HG03575 (cell line): ENCODE data around the gene TSTD2.
"Not testable (repeated sequence)": the region's sequence is repeated elsewhere in the genome, so short reads cannot be mapped to it uniquely, and the experiment has no call there.

Experiments used
- ATAC-seq: cut with Tn5 transposase; IDR thresholded peaks from one replicate; pipeline ENCODE4 v1.9.1; 2021; ENCODE audit not compliant: unreplicated experiment, insufficient number of reproducible peaks, low FRiP score; ENCODE audit errors: extremely low read depth

TSTD2 gene

DNA sequence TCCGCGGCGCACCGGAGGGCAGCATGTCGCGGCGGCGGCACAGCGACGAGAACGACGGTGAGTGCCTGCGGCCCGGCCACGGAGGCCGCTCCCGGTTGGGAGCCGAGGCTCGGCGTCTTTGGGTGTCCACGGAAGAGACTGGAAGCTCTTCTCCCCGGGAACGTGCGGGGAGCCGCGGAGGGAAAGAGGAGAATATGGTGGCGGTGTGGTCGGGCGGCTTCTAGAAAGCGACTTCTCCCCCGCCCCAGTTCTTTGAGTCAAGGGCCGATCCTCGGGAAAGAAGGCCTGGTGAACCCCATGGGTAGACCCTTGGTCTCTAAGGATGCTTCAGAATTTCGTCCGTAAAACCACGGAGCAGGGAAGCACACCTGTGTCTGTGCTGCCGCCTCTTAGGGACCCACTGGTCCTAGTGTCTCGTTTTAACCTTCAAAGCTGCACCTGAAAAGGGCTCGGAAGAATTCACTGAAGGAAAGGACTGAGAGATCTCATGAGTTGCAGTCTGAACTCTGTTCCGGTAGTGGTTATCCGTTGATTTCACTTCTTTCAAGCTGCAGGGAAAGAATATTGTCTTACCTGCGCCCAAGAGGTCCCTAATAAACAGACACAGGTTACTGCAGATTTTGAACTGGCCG lies 807 bp upstream of the TSTD2 start:
- ATAC-seq = no peak

GRCh38 chr9:97632248-97632984 lies 752 bp downstream of the TSTD2 start:
- ATAC-seq = no peak

- ATAC-seq = no peak
Measured at GRCh38 chr9:97630591-97630990, 2.6 kb downstream of the TSTD2 start.

DNA sequence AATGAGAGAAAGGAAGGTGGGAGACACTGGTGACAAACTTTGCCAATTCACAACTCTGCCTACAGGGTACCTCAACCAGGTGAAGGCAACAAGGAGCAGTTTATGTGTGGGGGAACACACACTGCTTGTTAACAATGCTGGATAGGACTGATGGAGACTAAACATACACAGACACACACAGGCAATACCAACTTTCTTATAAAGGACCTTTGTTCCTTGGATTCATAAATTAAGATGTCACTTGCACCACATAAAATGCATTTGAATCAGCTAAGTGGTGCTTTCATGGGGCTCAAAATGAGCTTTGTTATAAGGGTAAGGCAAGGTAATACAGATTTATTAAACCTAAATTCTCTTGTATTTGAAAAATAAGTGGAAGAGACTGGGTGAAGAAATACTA lies 4.0 kb downstream of the TSTD2 start:
- no peak for ATAC-seq

DNA sequence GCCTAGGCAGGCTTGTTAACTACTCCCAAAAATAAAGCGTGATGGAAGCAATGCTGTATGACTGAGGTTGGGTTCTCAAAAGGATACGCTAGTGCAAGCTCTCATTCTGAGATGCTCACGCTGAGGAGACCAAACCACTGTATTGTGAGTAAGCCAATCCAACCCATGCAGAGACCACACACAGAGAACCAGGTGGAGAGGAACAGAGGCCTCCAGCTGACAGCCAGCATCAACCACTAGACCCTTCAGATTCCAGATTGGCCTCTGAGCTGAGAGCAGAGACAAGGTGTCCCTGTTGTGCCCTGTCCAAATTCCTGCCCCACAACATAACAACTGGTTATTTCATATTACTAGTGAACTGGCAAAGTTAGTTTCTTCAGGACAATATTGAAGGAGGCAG lies 4.5 kb downstream of the TSTD2 start:
- no peak for ATAC-seq

DNA sequence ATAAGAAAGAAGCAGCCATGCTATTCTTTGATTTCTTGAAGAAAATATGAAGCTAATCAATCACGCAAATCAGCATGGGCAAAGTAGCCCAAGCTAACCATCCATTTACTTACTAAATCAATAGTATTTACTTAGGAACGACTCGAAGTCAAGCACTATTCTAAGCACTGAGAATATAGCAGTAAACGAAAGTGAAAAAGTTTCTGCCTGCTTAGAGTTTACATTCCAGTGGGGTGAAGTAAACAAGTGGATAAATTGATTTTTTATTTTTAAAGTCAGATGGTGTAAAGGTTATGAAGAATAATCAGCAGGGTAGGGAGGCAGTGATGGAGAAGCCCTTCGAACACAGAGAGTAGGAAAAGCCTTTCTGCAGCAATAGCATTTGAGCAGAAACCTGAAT lies 5.5 kb downstream of the TSTD2 start:
- ATAC-seq = no peak

- no peak for ATAC-seq
Measured at GRCh38 chr9:97625620-97626019, 7.5 kb downstream of the TSTD2 start.

DNA sequence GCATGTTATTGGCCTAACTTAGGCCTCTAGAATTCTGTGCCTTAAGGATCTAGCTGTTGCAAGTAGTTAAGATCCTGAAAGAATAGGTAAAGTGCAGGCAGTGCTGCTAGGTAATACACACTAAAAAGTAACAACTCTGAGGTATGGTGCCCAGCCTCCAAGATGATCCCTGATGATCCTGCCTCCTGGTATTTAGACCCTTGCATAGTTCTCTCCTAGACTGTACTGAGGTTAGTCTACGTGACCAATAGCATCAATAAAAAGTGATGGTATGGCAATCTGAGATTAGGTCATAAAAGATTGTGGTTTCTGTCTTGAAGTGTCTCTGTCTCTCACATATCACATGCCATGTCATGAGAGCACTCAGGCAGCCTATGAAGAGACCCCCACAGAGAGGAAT lies 9.2 kb downstream of the TSTD2 start:
- no peak for ATAC-seq

GRCh38 chr9:97622483-97622882 lies 10.7 kb downstream of the TSTD2 start:
- not testable (repeated sequence) for ATAC-seq

- not testable (repeated sequence) for ATAC-seq
Measured at GRCh38 chr9:97620063-97620462, 13.1 kb downstream of the TSTD2 start.

- ATAC-seq = no peak
Measured at GRCh38 chr9:97617939-97618416, 15.2 kb downstream of the TSTD2 start.

GRCh38 chr9:97615439-97616072 lies 17.6 kb downstream of the TSTD2 start:
- ATAC-seq = no peak

DNA sequence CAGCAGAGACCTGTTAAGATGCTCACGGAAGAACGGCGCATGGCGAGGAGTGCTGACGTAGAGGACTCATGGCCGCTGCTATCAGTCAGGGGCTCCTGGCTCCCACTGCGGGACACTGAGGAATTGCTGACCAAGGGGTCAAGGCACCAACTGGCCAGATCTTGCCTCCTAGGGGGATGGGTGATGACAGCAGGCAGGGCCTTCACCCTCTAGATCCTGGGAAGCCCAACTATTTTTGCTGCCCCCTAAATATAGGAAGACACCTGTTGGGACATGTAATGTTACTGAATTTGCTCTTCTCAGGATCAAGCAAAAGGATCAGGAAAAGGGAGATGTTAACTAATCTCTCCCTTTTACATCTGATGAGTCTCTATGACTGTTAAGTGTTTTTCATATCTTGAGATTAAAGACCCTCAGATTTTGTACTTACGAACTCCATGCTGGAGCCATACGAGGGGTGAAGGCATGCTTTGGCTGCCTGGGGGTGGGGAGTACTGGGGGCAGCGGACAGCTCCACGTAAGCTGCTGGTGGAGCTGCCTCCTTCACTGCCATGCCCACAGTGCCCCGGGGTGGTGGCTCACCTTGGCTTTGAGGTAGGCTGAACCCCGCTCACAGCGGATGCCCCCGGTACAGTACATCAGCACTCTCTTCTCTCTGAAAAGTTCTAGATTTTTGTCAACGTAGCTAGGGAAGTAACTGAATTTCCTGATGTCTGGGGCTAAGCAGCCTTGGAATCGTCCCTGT lies 28.1 kb downstream of the TSTD2 start:
- no peak for ATAC-seq

DNA sequence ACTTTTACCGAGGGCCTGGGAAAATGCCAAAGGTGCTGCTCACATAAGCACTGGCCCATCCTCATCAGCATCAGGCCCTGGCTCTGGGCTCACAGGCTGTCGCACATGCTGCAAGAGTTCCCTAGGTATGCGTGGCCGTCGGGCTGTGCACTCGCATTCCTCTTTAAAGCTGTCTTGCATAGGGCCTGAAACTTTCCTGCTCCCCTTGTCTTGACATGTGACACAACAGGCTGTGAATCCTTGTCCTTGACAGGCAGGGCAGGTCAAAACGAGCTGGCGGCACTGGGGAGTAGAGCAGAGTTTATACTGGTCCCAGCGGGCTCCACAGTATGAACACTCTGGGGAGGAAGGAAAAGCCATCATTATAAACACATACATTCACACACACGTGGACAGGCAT lies 30.7 kb downstream of the TSTD2 start:
- ATAC-seq = no peak

- ATAC-seq = no peak
Measured at GRCh38 chr9:97601228-97601898, 31.8 kb downstream of the TSTD2 start.

DNA sequence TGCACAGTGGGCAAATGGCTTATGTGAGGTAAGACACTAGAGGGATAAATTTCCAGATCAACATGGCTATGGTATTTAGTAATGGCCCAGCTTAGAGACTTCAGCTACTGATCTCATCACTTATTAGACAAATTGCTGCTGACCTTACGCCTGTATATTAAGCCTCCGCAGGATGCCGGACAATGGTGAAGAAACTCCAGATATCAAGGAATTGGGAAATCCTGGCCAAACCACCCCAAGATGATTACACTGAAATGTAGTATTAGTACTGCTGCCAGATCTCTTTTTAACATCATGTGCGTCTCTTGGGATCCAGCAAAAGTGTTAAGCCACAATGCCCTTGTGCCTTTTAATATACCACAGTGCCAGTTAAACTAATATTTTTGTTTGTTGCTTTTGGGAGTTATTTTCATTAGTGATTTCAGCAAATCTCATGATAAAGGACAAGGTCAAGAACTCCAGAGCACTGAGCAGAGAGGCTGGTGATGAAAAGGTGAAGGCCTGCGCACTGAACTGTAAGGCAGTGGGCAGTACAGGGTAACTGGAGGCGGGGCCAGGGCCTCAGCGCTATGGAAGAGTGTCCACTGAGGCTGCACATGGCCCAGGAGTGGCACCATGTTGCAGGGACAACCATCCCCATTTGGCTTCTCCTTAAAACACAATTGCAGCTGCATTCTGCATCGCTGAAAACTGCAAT lies 32.5 kb downstream of the TSTD2 start:
- ATAC-seq = no peak

GRCh38 chr9:97599314-97599846 lies 33.8 kb downstream of the TSTD2 start:
- ATAC-seq = no peak
